ENCODE measurements around the gene MCOLN3. TPM values are rescaled to one million over a fixed set of nuclear protein-coding genes. Genes with fewer than 3 reads are reported as not detected.
A peak's percentile ranks its signal among the peaks of the same experiment; 100 is the strongest.

The MCOLN3 gene
- total RNA-seq, 3 donors from 2014 or later, result 0.80 to 2.3 (median 2.2) TPM

- no peaks in the 10 kb centered on the region for H3K36me3 ChIP-seq (ENCODE audit: low read depth)
- no peak for TF ChIP-seq CTCF (IDR thresholded peaks at IDR 0.05)
- DNase-seq, result no peak
- intact Hi-C loops (cut with DNase I, micrococcal nuclease), result no loop called here
- H3K4me1 ChIP-seq (ENCODE audit: low read depth), result no peaks in the 10 kb centered on the region
- no peaks in the 10 kb centered on the region for H3K9me3 ChIP-seq
- H3K4me3 ChIP-seq, result no peak overlapping the region
- peak; percentile 40 for ATAC-seq
Observed at GRCh38 chr1:84972377-84972987, 75.8 kb downstream of the MCOLN3 start.

- Histone ChIP-seq H3K4me3 (no peak overlapping the region), H3K36me3 (ENCODE audit: low read depth) (no peaks in the 10 kb centered on the region), H3K4me1 (ENCODE audit: low read depth) (no peaks in the 10 kb centered on the region), H3K9me3 (no peaks in the 10 kb centered on the region)
- intact Hi-C loops (cut with DNase I, micrococcal nuclease), result no loop called here
- no peak for TF ChIP-seq CTCF (IDR thresholded peaks at IDR 0.05)
- no peak for ATAC-seq
- DNase-seq, result no peak
Observed at GRCh38 chr1:84971957-84972356, 76.3 kb downstream of the MCOLN3 start.

GRCh38 chr1:84969489-84970250 is 78.6 kb downstream of the MCOLN3 start:
- Histone ChIP-seq H3K9me3 (no peaks in the 10 kb centered on the region), H3K4me3 (no peak overlapping the region), H3K36me3 (ENCODE audit: low read depth) (no peaks in the 10 kb centered on the region), H3K4me1 (ENCODE audit: low read depth) (no peaks in the 10 kb centered on the region)
- ATAC-seq, result no peak
- no peak for TF ChIP-seq CTCF (IDR thresholded peaks at IDR 0.05)
- DNase-seq, result no peak
- intact Hi-C loops (cut with DNase I, micrococcal nuclease), result no loop called here

GRCh38 chr1:84968865-84969264 is 79.4 kb downstream of the MCOLN3 start:
- intact Hi-C loops (cut with DNase I, micrococcal nuclease), result no loop called here
- DNase-seq (peak in 1 of 3 donors; percentile 50), ATAC-seq (peak; percentile 92)
- no peak overlapping the region for H3K4me3 ChIP-seq
- no peaks in the 10 kb centered on the region for H3K9me3 ChIP-seq
- no peaks in the 10 kb centered on the region for H3K4me1 ChIP-seq (ENCODE audit: low read depth)
- no peak for TF ChIP-seq CTCF (IDR thresholded peaks at IDR 0.05)
- no peaks in the 10 kb centered on the region for H3K36me3 ChIP-seq (ENCODE audit: low read depth)

- ATAC-seq, result peak; percentile 76
Observed at GRCh38 chr1:84968101-84968500, 80.2 kb downstream of the MCOLN3 start.

More at GRCh38 chr1:84968101-84968500, 80.2 kb downstream of the MCOLN3 start:
- no peak for TF ChIP-seq CTCF (IDR thresholded peaks at IDR 0.05)
- no peak overlapping the region for H3K4me3 ChIP-seq
- intact Hi-C loops (cut with DNase I, micrococcal nuclease), result no loop called here
- no peaks in the 10 kb centered on the region for H3K4me1 ChIP-seq (ENCODE audit: low read depth)
- no peaks in the 10 kb centered on the region for H3K9me3 ChIP-seq
- peak in 1 of 3 donors; percentile 23 for DNase-seq
- H3K36me3 ChIP-seq (ENCODE audit: low read depth), result no peaks in the 10 kb centered on the region

Other genes with a start within 250 kb of the MCOLN3 start
- gene LPAR3, start 155.3 kb downstream of the MCOLN3 start, total RNA-seq, result 1 to 10 TPM; 2.5 to 3.5 (median 2.5) TPM
- gene MCOLN2, start 51.4 kb downstream of the MCOLN3 start, total RNA-seq, result 100 to 1,000 TPM in 1 of 3 donors, 10 to 100 TPM in 2; 10.8 to 101 (median 66.2) TPM
- 10 to 100 TPM in 1 of 3 donors, 1 to 10 TPM in 2; 9.0 to 42.1 (median 9.9) TPM for gene SYDE2, start 152.5 kb upstream of the MCOLN3 start, total RNA-seq
- 10 to 100 TPM; 17.4 to 24.7 (median 19.2) TPM for gene C1orf52, start 211.2 kb upstream of the MCOLN3 start, total RNA-seq
- gene BCL10, start 228.1 kb upstream of the MCOLN3 start, total RNA-seq, result 100 to 1,000 TPM in 2 of 3 donors, 10 to 100 TPM in 1; 63.5 to 128 (median 121) TPM